NCI-H1436 treated with DMSO at 0.1 percent for 48 hours (cell line): Measurements from ENCODE around the gene CAPN9.

Experiments used
- DNase-seq: peaks from one replicate; lab custom pipeline; 2025; lab: John Stamatoyannopoulos, UW

The CAPN9 gene

DNA sequence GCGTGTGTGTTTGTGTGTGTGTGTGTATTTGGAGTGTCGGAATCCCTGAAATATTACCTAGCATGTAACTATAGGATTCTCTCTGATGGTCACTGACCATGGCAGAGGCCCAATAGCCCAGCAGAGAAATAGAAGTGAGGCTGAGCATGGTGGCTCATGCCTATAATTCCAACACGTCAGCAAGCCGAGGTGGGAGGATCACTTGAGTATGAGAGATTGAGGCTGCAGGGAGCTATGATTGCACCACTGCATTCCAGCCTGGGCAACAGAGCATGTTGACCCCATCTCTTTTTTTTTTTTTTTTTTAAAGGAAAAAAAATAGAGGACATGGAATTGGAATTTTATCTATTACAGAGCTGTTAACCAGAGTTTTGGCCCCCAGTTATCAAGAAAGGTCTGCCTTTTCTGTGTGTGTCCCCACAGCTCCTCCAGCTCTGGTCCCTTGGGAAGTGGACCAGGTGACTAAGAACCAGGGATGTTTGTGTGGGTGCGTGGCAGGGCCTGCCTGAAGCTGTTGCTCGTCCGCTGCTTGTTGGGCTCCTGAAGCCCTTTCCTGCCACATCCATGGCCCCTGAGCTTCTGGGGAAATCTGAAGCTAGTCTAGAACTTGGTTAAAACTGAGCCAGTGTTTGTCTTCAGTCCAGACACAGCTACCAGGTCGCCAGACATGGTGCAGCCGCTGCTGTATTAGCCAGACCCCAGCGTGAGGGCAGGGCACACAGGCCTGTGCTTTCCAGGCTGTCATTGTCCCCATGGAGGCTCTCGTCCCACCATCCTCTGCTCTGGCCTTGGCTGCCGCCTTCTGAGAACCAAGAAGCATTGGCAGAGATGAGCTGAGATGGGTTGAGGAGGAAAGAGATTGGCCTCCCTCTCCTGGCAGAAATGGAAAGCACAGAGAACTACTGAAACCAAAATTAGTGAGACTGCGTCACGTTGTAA, 25.5 kb downstream of the CAPN9 start:
- no peak for DNase-seq

GRCh38 chr1:230773396-230774033, 26.3 kb downstream of the CAPN9 start:
- no peak for DNase-seq

DNA sequence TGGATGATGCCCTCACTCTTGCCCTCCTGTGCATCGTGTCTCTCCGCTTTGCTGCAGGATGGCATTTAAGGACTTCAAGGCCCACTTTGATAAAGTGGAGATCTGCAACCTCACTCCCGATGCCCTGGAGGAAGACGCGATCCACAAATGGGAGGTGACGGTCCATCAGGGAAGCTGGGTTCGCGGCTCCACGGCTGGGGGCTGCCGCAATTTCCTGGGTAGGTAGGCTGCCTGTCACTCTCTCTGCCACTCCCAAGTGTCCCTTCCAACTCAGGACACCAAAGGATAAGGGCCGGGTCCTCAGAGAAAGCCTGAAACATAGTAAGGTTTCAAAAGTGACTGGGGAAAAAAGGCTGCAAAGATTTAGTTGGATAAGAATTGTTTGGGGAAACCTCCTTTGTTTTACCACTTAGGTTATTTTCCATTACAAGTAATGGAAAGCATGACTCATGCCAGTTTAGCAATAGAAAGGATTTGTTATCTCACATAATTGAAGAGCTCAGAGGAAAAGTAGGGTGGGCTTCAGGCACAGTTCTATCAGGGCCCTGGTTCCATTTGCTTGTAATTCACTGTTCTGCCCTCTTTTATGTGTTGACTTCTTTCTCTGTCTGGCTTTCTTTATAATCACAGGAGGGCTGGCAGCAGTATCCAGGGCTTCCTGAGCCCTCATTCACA, 31.9 kb downstream of the CAPN9 start:
- no peak for DNase-seq

DNA sequence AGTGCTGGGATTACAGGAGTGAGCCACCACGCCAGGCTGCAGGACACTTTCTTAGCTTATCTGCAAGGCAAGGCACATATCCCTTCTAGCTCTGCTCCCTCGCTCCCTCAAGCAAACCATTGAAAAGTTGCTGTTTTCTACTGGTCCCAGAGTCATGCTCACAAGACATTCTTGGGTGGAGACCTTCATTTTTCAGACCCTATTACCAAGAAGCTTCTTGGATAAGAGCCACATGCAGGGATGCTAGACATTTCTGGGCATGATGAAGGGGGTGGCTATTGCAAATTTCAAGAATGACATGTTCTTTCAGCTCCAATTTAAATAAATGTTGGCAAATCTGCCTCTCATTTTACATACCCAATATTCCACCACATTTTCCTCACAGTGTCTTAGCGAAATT, 33.9 kb downstream of the CAPN9 start:
- DNase-seq = no peak

- no peak for DNase-seq
These were observed 34.4 kb downstream of the CAPN9 start for GRCh38 chr1:230781594-230781993.

DNA sequence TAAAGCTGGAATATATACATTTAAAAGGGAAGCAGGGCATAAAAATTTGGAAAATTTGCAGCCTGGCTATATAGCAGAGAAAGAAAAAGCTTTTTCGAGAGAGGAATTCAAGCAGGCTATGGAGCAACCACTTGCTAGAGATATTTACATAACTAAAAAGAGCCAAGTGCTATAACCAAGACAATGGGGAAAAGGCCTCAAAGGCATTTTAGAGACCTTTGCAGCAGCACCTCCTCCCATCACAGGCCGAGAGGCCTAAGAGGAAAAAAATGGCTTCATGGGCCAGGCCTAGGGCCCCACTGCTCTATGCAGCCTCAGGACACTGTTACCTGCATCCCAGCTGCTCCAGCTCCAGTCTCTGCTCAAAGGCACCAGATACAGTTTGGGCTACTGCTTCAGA, 37.0 kb downstream of the CAPN9 start:
- no peak for DNase-seq

- DNase-seq = no peak
These were observed 38.6 kb downstream of the CAPN9 start for GRCh38 chr1:230785636-230786384.

GRCh38 chr1:230786385-230786753, 39.2 kb downstream of the CAPN9 start:
- no peak for DNase-seq

- DNase-seq = no peak
These were observed 40.3 kb downstream of the CAPN9 start for GRCh38 chr1:230787471-230787870.

- no peak for DNase-seq
These were observed 41.5 kb downstream of the CAPN9 start for GRCh38 chr1:230788561-230789275.

DNA sequence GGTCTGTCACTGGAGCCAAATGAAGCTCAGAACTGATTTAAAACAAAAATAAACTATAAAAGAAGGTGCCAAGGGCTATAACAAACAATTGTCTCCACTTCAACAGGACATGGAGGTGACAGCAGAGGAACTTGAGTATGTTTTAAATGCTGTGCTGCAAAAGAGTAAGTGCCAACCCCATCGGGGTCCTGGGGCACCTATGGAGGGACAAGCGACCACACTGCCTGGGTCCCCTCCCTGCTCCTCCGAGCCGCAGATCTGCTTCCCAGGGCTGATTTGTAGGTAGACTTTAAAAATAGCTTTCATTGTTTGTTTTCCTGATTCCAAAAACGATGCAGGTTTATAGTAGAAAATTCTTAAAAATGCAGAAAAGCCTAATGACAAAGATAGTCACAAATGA, 42.8 kb downstream of the CAPN9 start:
- no peak for DNase-seq

- DNase-seq = no peak
These were observed 44.9 kb downstream of the CAPN9 start for GRCh38 chr1:230791986-230792564.

GRCh38 chr1:230792691-230793462, 45.7 kb downstream of the CAPN9 start:
- DNase-seq = no peak

DNA sequence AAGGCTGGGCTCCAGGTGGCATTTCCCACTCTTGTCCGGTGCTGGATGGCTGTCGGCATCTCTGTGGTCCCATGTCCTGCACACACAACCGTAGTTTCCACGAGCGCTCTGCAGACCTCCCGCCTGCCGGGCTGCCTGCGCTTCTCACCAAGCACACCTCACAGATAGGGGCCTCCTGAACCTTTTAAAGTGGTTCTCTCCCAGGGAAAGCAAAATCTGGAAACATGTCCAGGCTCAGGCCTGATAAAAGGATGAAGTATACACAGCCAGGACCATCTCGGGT, 46.2 kb downstream of the CAPN9 start:
- DNase-seq = no peak

GRCh38 chr1:230794431-230794830, 47.2 kb downstream of the CAPN9 start:
- no peak for DNase-seq

- DNase-seq = no peak
These were observed 47.9 kb downstream of the CAPN9 start for GRCh38 chr1:230794871-230795605.

GRCh38 chr1:230796626-230797025, 49.4 kb downstream of the CAPN9 start:
- DNase-seq = no peak

- DNase-seq = no peak
These were observed 50.3 kb downstream of the CAPN9 start for GRCh38 chr1:230797376-230797920.

DNA sequence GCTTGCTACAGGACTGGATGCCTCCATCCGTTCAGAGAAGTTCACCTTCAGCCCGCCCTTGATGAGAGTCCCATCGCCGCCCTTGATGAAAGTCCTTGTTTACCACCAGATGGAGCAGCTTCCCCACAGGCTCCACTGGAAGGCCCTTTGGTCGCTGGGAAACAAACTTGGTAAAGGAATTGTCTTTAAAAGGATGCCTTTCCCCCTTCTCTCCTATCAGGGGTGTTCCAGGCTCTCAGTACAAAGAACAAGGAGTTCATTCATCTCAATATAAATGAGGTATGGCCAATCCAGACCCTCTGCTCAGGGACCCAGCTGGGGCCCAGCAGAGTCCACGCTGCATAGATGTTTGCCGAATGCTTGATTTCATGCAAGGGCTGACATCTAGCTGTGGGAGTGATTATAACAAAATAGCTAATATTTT, 50.8 kb downstream of the CAPN9 start:
- no peak for DNase-seq

DNA sequence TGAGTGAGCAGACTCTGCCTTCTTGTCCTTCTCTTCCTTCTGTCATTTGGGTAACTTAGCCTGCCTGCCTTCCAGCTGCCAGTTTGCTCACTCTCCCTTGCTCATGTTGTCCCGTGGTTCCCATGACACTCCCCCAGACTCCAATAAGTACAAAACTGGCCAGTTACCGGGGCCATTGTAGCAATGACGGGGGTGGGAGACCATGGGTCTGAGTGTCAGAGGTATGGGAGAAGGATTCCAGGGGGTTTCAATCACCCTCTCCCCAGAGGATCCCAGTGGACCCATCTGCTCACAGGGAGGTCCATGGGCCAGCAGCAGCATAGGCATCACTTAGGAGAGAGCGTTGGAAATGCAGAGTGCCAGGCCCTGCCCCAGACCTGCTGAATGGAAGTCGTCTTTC, 51.3 kb downstream of the CAPN9 start:
- DNase-seq = no peak
